WI38 (cell line): ENCODE measurements around the gene INHA.

ENCODE experiments used
- H3K4me3 ChIP-seq: 2 replicates; pipeline ENCODE4 v1.5.1; 2011; ENCODE audit warnings: low read depth, mild to moderate bottlenecking, control low read depth, low read length
- TF ChIP-seq, protein P1 (sequence below): IDR thresholded peaks from 2 replicates; pipeline ENCODE4 v1.5.1; 2012; ENCODE audit warnings: low read depth, mild to moderate bottlenecking, control low read depth, low read length

Gene INHA

DNA sequence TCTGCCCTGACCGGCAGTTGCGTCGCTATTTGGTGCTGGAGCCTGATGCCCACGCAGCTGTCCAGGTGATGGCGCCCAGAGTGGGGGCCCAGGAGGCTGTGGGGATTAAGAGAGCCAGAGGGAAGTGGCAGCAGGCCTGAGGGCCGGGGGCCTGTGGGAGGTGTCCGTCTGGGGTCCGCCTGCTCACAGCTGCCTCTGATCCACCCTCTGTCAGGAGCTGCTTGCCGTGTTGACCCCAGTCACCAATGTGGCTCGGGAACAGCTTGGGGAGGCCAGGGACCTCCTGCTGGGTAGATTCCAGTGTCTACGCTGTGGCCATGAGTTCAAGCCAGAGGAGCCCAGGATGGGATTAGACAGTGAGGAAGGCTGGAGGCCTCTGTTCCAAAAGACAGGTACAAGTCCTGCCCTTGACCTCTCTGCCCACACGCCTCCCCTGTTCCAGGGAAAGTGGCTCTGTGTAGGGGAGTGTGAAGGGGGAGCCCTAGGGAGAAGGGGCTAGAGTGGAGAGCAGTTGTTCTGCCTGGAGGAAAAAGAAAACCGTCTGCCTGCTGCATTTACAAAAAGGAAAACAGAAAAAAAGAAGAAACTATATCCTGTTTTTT lies 37.1 kb downstream of the INHA start:
- TF ChIP-seq, protein P1, sequence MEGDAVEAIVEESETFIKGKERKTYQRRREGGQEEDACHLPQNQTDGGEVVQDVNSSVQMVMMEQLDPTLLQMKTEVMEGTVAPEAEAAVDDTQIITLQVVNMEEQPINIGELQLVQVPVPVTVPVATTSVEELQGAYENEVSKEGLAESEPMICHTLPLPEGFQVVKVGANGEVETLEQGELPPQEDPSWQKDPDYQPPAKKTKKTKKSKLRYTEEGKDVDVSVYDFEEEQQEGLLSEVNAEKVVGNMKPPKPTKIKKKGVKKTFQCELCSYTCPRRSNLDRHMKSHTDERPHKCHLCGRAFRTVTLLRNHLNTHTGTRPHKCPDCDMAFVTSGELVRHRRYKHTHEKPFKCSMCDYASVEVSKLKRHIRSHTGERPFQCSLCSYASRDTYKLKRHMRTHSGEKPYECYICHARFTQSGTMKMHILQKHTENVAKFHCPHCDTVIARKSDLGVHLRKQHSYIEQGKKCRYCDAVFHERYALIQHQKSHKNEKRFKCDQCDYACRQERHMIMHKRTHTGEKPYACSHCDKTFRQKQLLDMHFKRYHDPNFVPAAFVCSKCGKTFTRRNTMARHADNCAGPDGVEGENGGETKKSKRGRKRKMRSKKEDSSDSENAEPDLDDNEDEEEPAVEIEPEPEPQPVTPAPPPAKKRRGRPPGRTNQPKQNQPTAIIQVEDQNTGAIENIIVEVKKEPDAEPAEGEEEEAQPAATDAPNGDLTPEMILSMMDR: no peak
- no peak overlapping the region for H3K4me3 ChIP-seq

DNA sequence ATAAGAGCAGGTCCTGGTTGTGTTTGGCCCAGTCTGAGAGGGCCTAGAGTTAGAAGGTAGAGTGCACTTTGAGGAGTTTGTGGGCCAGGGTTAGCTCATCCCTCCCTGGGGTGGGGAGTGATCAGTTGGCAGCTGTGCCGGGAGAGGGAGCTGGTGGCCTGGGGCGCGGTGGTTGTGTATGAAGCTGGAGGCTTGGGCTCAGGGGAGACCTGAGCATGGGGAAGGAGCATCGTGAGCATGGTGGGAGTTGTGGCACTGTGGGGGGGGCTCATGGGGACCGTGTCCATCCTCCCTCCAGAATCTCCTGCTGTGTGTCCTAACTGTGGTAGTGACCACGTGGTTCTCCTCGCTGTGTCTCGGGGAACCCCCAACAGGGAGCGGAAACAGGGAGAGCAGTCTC lies 39.2 kb downstream of the INHA start:
- TF ChIP-seq, protein P1: no peak
- no peak overlapping the region for H3K4me3 ChIP-seq

DNA sequence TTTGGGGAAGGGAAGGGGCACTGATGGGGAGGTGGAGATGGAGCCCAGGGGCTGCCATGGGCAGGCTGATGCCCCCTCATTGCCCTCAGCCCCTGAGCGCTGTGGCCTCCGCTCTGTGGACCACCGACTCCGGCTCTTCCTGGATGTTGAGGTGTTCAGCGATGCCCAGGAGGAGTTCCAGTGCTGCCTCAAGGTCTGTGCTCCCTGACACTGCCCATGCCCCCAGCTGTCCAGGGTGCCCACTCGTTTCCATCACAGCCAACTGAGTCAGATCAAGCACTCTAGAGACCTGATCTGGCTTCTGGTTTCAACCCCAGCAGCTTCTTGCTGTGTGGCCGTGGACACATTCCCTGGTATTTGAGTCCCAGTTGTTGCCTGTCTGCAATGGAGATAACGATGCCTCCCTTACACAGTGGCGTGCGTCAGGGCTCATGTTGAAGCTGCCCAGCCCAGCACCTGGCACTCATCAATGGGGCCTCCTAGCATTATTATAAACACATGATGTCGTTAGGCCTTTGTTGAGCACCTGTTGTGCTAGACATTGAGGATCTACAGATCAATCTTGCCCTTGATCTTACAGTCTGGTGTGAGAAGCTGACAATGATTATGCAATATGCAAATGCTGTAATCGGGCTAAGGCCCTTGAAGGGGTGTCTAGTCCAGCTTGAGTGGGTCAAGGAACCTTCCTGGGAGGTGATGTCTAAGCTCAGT lies 39.9 kb downstream of the INHA start:
- H3K4me3 ChIP-seq: no peak overlapping the region
- TF ChIP-seq, protein P1: no peak

DNA sequence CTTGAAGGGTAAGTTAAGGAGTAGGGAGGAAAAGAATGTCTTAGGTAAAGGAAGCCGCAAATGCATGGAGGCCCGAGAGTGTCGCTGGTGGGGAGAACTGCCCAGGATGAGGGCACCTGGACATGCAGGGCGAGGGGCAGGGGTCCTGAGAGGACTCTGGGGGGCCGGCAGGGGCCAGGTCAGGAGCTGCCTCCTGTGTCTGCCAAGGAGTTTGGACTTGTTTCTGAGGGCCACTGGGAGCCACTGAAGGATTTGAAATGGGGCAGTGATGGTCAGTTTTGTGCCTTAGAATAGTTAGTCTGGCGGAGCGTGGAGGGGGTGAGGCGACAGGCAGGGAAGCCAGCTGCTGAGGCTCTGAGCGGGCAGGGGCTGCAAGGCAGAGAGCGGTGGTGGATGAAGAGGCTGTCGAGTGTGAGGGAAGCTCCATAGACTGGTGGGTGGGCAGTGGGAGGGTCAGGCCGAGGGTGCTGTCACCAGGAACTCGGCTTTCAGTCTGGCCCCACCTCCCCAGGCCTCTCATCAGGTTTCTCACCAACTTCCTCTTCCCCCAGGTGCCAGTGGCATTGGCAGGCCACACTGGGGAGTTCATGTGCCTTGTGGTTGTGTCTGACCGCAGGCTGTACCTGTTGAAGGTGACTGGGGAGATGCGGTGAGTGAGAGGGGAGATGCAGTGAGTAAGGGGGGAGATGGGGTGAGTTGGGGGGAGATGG lies 40.6 kb downstream of the INHA start:
- TF ChIP-seq, protein P1: no peak
- no peak overlapping the region for H3K4me3 ChIP-seq

DNA sequence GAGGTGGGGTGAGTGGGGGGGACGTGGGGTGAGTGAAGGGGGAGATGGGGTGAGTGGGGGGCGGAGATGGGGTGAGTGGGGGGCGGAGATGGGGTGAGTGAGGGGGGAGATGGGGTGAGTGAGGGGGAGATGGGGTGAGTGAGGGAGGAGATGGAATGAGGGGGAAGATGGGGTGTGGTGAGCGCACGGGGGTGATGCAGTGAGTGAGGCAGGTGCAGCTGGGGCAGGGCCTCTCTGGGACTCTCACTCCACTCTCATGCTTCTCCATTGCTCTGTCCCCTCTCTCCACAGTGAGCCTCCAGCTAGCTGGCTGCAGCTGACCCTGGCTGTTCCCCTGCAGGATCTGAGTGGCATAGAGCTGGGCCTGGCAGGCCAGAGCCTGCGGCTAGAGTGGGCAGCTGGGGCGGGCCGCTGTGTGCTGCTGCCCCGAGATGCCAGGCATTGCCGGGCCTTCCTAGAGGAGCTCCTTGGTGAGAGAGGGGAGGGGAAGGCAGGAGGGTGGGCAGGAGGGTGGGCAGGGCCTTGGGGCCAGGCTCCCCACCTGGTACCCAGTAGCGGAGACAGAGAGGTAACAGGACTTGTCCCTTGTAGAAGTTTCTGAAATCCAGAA lies 41.5 kb downstream of the INHA start:
- H3K4me3 ChIP-seq: no peak overlapping the region
- TF ChIP-seq, protein P1: no peak

DNA sequence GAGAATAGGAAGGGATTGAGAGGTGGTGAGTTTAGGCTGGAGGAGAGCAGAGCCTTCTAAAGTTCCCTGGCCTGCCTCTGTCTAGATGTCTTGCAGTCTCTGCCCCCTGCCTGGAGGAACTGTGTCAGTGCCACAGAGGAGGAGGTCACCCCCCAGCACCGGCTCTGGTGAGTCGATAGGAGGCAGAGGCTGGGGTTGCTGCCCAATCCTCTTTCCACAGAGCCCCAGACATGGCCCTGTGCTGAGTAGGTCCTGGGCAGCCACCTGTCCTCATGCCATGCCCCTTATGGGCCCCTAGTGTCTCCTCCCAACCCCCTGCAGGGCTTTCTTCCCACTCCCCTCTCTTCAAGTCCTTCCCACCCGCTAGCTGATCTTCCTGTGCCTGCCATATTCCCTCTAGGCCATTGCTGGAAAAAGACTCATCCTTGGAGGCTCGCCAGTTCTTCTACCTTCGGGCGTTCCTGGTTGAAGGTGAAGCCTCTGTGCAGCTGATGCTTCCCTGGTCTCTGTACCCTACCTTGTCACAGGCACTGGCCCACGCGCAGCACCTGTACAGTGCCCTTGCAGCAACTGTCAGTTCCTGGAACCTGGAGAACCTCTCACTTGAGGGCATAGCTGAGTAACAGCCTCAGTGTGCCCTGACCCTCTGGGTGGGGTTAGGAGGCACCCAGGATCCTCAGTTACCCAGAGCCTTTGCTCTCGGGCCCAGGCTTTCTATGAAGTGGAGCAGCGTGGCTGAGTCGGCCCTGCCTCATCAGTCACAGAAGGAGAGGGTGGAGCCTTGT lies 42.2 kb downstream of the INHA start:
- TF ChIP-seq, protein P1: no peak

More for the DNA sequence above, 42.2 kb downstream of the INHA start:
- no peak overlapping the region for H3K4me3 ChIP-seq
